SU-DHL-6 (cell line): ENCODE measurements around the gene LEPROT.
A peak's percentile ranks its signal among the peaks of the same experiment; 100 is the strongest.

Experiments used
- H2AFZ ChIP-seq: fragments of 200-600 bp; sonication (generic); 2 replicates; pipeline ENCODE4 v1.6.1; 2014; ENCODE audit warnings: low read depth, mild to moderate bottlenecking, moderate library complexity, mixed read lengths, antibody characterized with exemption, low read length; ENCODE audit not compliant: severe bottlenecking
- H3F3A ChIP-seq: fragments of 200-600 bp; shearing (Covaris generic); 2 replicates; pipeline ENCODE4 v1.6.0; 2016; ENCODE audit warnings: antibody characterized with exemption, mild to moderate bottlenecking; ENCODE audit not compliant: insufficient read depth
- H3K27ac ChIP-seq: fragments of 200-600 bp; sonication (generic); 2 replicates; pipeline ENCODE4 v1.5.1; 2016; ENCODE audit warnings: low read depth, mild to moderate bottlenecking, low read length, moderate library complexity, mixed read lengths
- H3K27me3 ChIP-seq: fragments of 200-600 bp; sonication (generic), shearing (Covaris generic); 2 replicates; pipeline ENCODE4 v1.6.0; 2014; ENCODE audit warnings: mild to moderate bottlenecking, low read length
- H3K36me3 ChIP-seq: fragments of 200-600 bp; sonication (generic); 2 replicates; pipeline ENCODE4 v1.6.1; 2014; ENCODE audit warnings: mild to moderate bottlenecking, low read length, mixed read lengths
- H3K4me2 ChIP-seq: fragments of 300-600, 200-600 bp; shearing (Covaris generic), sonication (generic); 2 replicates; pipeline ENCODE4 v1.6.0; 2014; ENCODE audit warnings: low read length, low read depth, mild to moderate bottlenecking; ENCODE audit not compliant: poor library complexity, severe bottlenecking
- H3K4me3 ChIP-seq: fragments of 200-600 bp; sonication (generic); 2 replicates; pipeline ENCODE4 v1.5.1; 2014; ENCODE audit warnings: antibody characterized with exemption, low read length, mild to moderate bottlenecking, mixed read lengths; ENCODE audit not compliant: insufficient read depth, poor library complexity, severe bottlenecking
- H3K79me2 ChIP-seq: fragments of 200-600 bp; sonication (generic); 2 replicates; pipeline ENCODE4 v1.6.1; 2014; ENCODE audit warnings: mild to moderate bottlenecking, low read length, moderate library complexity; ENCODE audit not compliant: insufficient read depth
- H3K9ac ChIP-seq: fragments of 200-600 bp; sonication (generic); 2 replicates; pipeline ENCODE4 v1.7.0; 2014; ENCODE audit warnings: mild to moderate bottlenecking, low read length
- H3K9me2 ChIP-seq: fragments of 200-600 bp; sonication (generic); replicated peaks from 2 replicates; pipeline ENCODE4 v1.6.1; 2014; ENCODE audit warnings: low read length; ENCODE audit not compliant: insufficient read depth
- H3K9me3 ChIP-seq: fragments of 200-600 bp; sonication (generic); 2 replicates; pipeline ENCODE4 v1.6.1; 2014; ENCODE audit warnings: low read length, mixed read lengths; ENCODE audit not compliant: insufficient read depth
- H4K20me1 ChIP-seq: fragments of 200-600 bp; sonication (generic); 2 replicates; pipeline ENCODE4 v1.6.1; 2014; ENCODE audit warnings: low read depth, mild to moderate bottlenecking, antibody characterized with exemption, low read length, moderate library complexity, mixed read lengths
- CTCF ChIP-seq: fragments of 200-600 bp; sonication (generic); IDR thresholded peaks from one replicate; pipeline ENCODE4 v1.5.1; 2017; ENCODE audit warnings: antibody characterized with exemption, mild to moderate bottlenecking, low read length, moderate library complexity; ENCODE audit not compliant: insufficient read depth, poor library complexity, severe bottlenecking
- EZH2phosphoT487 ChIP-seq: fragments of 200-600 bp; sonication (generic), shearing (Covaris generic); conservative IDR thresholded peaks from 2 replicates; pipeline ENCODE4 v1.6.1; 2018; ENCODE audit warnings: mild to moderate bottlenecking, antibody characterized with exemption, low read length, moderate library complexity, mixed read lengths

The LEPROT gene

GRCh38 chr1:65416767-65417166 lies 3.7 kb upstream of the LEPROT start:
- H4K20me1 ChIP-seq = no peaks in the 10 kb centered on the region
- no peak overlapping the region for H3K4me3 ChIP-seq
- no peaks in the 10 kb centered on the region for H3K9me2 ChIP-seq

GRCh38 chr1:65417729-65418128 lies 2.7 kb upstream of the LEPROT start:
- Histone ChIP-seq H3K4me3 (no peak overlapping the region), H3K9me2 (no peaks in the 10 kb centered on the region), H2AFZ (no peak overlapping the region), H3K79me2 (0 out of 2 replicates have a peak, but pooled peaks cover 5% of the 10 kb centered on the region), H3K9me3 (no peaks in the 10 kb centered on the region), H3K27me3 (no peaks in the 10 kb centered on the region), H3K27ac (no peak overlapping the region), H3K36me3 (no peaks in the 10 kb centered on the region), H3K4me2 (no peak overlapping the region), H4K20me1 (no peaks in the 10 kb centered on the region), H3K9ac (no peak overlapping the region), H3F3A (no peaks in the 10 kb centered on the region)
- TF ChIP-seq EZH2phosphoT487 (no peak), CTCF (no peak)

More at GRCh38 chr1:65416767-65417166, 3.7 kb upstream of the LEPROT start:
- Histone ChIP-seq H3K4me2 (no peak overlapping the region), H3K27me3 (no peaks in the 10 kb centered on the region), H3K9ac (no peak overlapping the region), H2AFZ (no peak overlapping the region), H3K79me2 (0 out of 2 replicates have a peak, but pooled peaks cover 5% of the 10 kb centered on the region), H3K27ac (no peak overlapping the region), H3F3A (no peaks in the 10 kb centered on the region), H3K36me3 (no peaks in the 10 kb centered on the region), H3K9me3 (no peaks in the 10 kb centered on the region)
- TF ChIP-seq CTCF (no peak), EZH2phosphoT487 (no peak)

- TF ChIP-seq CTCF = no peak
- no peak for TF ChIP-seq EZH2phosphoT487
- Histone ChIP-seq H3K4me2 (peak overlapping the region; percentile 80), H3K9ac (no peak overlapping the region), H2AFZ (peak overlapping the region; percentile 99), H3K4me3 (no peak overlapping the region), H3K9me3 (no peaks in the 10 kb centered on the region), H3K36me3 (no peaks in the 10 kb centered on the region), H4K20me1 (no peaks in the 10 kb centered on the region), H3K79me2 (0 out of 2 replicates have a peak, but pooled peaks cover 5% of the 10 kb centered on the region), H3K27me3 (no peaks in the 10 kb centered on the region), H3K27ac (no peak overlapping the region), H3F3A (no peaks in the 10 kb centered on the region), H3K9me2 (no peaks in the 10 kb centered on the region)
Observed at GRCh38 chr1:65418522-65419185, 1.8 kb upstream of the LEPROT start.
